ENCODE data around the gene FCSK. TPM values are rescaled to one million over a fixed set of nuclear protein-coding genes. Genes with fewer than 3 reads are reported as not detected.

FCSK gene
- total RNA-seq, 4 donors from 2014 or later = 8.0 to 13.5 (median 11.1) TPM

DNA sequence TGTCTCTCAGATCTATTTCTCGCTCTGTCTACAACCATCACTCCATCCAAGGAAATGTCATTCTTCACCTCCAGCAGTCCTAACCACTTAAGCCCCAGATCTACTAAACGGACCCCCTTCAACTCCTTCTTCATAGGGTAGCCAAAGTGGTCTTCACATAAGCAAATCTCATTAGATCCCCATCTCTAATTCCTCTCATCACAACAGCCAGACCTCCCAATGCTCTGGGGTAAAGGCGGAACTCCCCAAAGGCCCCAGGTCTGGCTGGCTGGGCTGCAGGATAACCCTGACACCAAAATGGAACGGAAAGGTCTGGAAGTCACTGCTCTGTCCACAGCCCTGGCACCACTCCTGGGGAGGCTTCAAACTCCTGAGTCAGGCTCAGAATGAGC is 26.6 kb upstream of the FCSK start:
- Histone ChIP-seq H3K27me3 (no peaks in the 10 kb centered on the region), H3K27ac (peak overlapping the region; percentile 88 to 95 (median 93)), H3K9me3 (no peaks in the 10 kb centered on the region), H3K4me1 (peaks cover 55 to 61% of the 10 kb centered on the region in 2 donors), H3K36me3 (no peaks in the 10 kb centered on the region), H3K4me3 (peak overlapping the region in 1 of 4 donors; percentile 4)
- in situ Hi-C loops (cut with MboI; ENCODE audit: low sequenced_read_pairs in 4 of 4) = no loop called here
- no peak for DNase-seq
- intact Hi-C loops (cut with DNase I; ENCODE audit: low total_unique reads) = loop anchor here (2.0 kb wide), 1 partner anchor 47 kb away; no protein-coding TSS in a partner anchor
- TF ChIP-seq, protein P1, sequence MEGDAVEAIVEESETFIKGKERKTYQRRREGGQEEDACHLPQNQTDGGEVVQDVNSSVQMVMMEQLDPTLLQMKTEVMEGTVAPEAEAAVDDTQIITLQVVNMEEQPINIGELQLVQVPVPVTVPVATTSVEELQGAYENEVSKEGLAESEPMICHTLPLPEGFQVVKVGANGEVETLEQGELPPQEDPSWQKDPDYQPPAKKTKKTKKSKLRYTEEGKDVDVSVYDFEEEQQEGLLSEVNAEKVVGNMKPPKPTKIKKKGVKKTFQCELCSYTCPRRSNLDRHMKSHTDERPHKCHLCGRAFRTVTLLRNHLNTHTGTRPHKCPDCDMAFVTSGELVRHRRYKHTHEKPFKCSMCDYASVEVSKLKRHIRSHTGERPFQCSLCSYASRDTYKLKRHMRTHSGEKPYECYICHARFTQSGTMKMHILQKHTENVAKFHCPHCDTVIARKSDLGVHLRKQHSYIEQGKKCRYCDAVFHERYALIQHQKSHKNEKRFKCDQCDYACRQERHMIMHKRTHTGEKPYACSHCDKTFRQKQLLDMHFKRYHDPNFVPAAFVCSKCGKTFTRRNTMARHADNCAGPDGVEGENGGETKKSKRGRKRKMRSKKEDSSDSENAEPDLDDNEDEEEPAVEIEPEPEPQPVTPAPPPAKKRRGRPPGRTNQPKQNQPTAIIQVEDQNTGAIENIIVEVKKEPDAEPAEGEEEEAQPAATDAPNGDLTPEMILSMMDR (IDR thresholded peaks at IDR 0.05 in 4 of 5, conservative IDR thresholded peaks at IDR 0.05 in 1 of 5) = no peak
- TF ChIP-seq POLR2A (IDR thresholded peaks at IDR 0.05) = no peak
- no peak for ATAC-seq

DNA sequence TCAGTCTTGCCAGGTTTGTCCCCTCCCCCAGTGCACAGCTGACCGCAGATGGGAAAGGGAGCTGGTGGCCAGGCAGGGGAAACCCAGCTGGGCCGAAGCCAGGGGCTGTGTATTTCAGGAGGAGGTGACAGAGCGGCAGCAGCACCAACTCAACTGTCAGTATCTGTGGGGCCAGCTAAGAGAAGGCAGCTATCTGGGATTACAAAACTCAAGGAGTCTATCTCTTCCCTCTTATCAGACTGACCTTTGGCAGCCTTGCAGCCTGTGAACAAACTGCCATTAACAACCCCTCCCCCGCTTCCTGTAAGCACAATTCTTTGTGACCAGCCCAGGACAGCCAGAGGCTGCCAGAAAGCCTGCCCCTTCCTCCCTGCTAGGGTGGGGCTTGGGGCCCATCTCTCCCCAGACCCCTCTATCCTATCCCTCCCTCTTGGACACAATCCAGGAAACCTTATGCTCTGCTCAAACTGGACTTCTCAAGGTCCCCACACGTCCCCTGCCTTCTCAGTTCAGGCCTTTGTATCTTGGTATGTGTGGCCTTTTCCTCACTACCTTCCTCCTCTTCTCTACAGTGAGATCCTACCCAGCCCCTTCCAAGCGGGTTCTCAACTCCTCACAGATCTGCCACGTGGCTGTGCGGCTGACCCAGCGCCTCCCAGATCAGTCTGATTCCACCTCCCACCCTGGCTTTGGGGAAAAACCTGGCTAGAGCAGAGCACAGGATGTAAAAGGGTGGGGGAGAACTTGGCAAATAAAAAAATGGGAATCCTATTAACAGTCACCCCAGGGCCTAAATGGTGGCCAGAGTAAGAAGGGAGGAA is 26.0 kb upstream of the FCSK start:
- ATAC-seq (peak; percentile 96 to 97), DNase-seq (peak; percentile 98 to 99)
- peak; percentile 55 to 79 for TF ChIP-seq POLR2A (IDR thresholded peaks at IDR 0.05)
- TF ChIP-seq, protein P1 (IDR thresholded peaks at IDR 0.05 in 4 of 5, conservative IDR thresholded peaks at IDR 0.05 in 1 of 5) = no peak
- Histone ChIP-seq H3K27ac (peak overlapping the region; percentile 88 to 95 (median 93)), H3K27me3 (no peaks in the 10 kb centered on the region), H3K36me3 (no peaks in the 10 kb centered on the region), H3K9me3 (no peaks in the 10 kb centered on the region), H3K4me1 (peaks cover 60 to 64% of the 10 kb centered on the region in 2 donors), H3K4me3 (peak overlapping the region in 1 of 4 donors; percentile 4)
- intact Hi-C loops (cut with DNase I; ENCODE audit: low total_unique reads) = loop anchor here (2.0 kb wide), 1 partner anchor 48 kb away; no protein-coding TSS in a partner anchor
- in situ Hi-C loops (cut with MboI; ENCODE audit: low sequenced_read_pairs in 4 of 4) = no loop called here

DNA sequence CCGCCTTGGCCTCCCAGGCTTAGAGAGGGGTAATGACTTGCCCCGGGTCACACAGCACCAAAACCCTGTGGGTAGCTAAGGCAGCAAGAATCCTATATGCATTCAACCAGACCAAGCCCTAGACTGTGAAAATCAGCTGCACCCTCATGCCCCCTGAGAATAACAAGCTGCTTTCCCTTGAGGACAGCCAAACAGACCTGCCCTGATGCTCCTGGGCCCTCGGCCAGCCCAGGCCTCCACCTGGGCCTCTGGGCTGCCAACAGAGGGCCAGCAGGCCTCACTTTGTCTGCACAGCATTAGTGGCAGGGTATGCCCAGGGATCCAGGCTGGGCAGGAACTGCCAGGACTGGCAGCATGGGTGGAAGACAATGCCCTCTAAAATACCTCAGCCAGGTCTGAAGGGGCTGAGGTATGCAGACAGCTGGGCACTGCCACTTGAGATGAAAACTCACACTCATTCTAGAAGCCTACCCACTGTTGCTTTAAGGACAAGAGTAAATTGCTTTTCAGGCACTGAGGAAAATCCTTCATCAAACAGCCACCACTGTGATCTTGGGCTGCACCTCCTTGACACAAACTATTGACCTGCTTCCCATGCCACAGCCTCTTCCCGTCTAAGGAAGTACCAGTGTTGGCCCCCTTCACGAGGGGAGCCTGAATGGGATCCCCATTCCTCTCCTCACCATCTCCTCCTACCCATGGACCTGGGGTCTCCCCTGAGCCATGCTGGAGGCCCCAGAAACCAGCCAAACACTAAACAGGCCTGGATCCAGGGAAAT is 24.3 kb upstream of the FCSK start:
- H3K36me3 ChIP-seq = no peaks in the 10 kb centered on the region
- H3K4me3 ChIP-seq = no peak overlapping the region
- no peaks in the 10 kb centered on the region for H3K9me3 ChIP-seq
- no peak for DNase-seq
- in situ Hi-C loops (cut with MboI; ENCODE audit: low sequenced_read_pairs in 4 of 4) = no loop called here
- H3K4me1 ChIP-seq = peaks cover 77 to 81% of the 10 kb centered on the region in 2 donors
- no peak for ATAC-seq
- peak overlapping the region; percentile 88 to 95 (median 93) for H3K27ac ChIP-seq
- intact Hi-C loops (cut with DNase I; ENCODE audit: low total_unique reads) = loop anchor here (2.0 kb wide), 1 partner anchor 49 kb away; no protein-coding TSS in a partner anchor
- no peaks in the 10 kb centered on the region for H3K27me3 ChIP-seq
- TF ChIP-seq, protein P1 (IDR thresholded peaks at IDR 0.05 in 4 of 5, conservative IDR thresholded peaks at IDR 0.05 in 1 of 5) = no peak
- no peak for TF ChIP-seq POLR2A (IDR thresholded peaks at IDR 0.05)

- intact Hi-C loops (cut with DNase I; ENCODE audit: low total_unique reads) = no loop called here
- ATAC-seq = no peak
- H3K27ac ChIP-seq = peak overlapping the region; percentile 88 to 95 (median 93)
- no peaks in the 10 kb centered on the region for H3K36me3 ChIP-seq
- peaks cover 85% of the 10 kb centered on the region in 2 donors for H3K4me1 ChIP-seq
- H3K27me3 ChIP-seq = no peaks in the 10 kb centered on the region
- no peaks in the 10 kb centered on the region for H3K9me3 ChIP-seq
- DNase-seq = no peak
- in situ Hi-C loops (cut with MboI; ENCODE audit: low sequenced_read_pairs in 4 of 4) = no loop called here
- TF ChIP-seq, protein P1 (IDR thresholded peaks at IDR 0.05 in 4 of 5, conservative IDR thresholded peaks at IDR 0.05 in 1 of 5) = no peak
- TF ChIP-seq POLR2A (IDR thresholded peaks at IDR 0.05) = no peak
- H3K4me3 ChIP-seq = no peak overlapping the region
Observed at GRCh38 chr16:70430667-70431536, 23.5 kb upstream of the FCSK start.
